ENCODE data around the gene NLGN1.

The NLGN1 gene

GRCh38 chr3:174016186-174016585, 618.6 kb downstream of the NLGN1 start:
- no peak for DNase-seq

- DNase-seq: no peak
These were observed 622.6 kb downstream of the NLGN1 start for GRCh38 chr3:174020156-174020555.

GRCh38 chr3:174023421-174023820, 625.9 kb downstream of the NLGN1 start:
- no peak for DNase-seq

GRCh38 chr3:174028673-174029072, 631.1 kb downstream of the NLGN1 start:
- no peak for DNase-seq

- no peak for DNase-seq
These were observed 637.9 kb downstream of the NLGN1 start for GRCh38 chr3:174035328-174035886.

- DNase-seq: no peak
These were observed 648.8 kb downstream of the NLGN1 start for GRCh38 chr3:174046311-174046710.

- no peak for DNase-seq
These were observed 651.9 kb downstream of the NLGN1 start for GRCh38 chr3:174049472-174049871.

- no peak for DNase-seq
These were observed 653.6 kb downstream of the NLGN1 start for GRCh38 chr3:174051191-174051590.

- DNase-seq: no peak
These were observed 661.3 kb downstream of the NLGN1 start for GRCh38 chr3:174058804-174059203.

- no peak for DNase-seq
These were observed 662.9 kb downstream of the NLGN1 start for GRCh38 chr3:174060431-174060830.

GRCh38 chr3:174061162-174061561, 663.6 kb downstream of the NLGN1 start:
- DNase-seq: no peak

GRCh38 chr3:174061731-174062130, 664.2 kb downstream of the NLGN1 start:
- no peak for DNase-seq

GRCh38 chr3:174062923-174063322, 665.4 kb downstream of the NLGN1 start:
- no peak for DNase-seq

- DNase-seq: no peak
These were observed 670.5 kb downstream of the NLGN1 start for GRCh38 chr3:174068035-174068434.

GRCh38 chr3:174072675-174073074, 675.1 kb downstream of the NLGN1 start:
- no peak for DNase-seq

GRCh38 chr3:174083706-174084105, 686.2 kb downstream of the NLGN1 start:
- no peak for DNase-seq

- no peak for DNase-seq
These were observed 692.0 kb downstream of the NLGN1 start for GRCh38 chr3:174089592-174089991.

GRCh38 chr3:174094669-174095068, 697.1 kb downstream of the NLGN1 start:
- no peak for DNase-seq

- no peak for DNase-seq
These were observed 700.1 kb downstream of the NLGN1 start for GRCh38 chr3:174097686-174098085.

- no peak for DNase-seq
These were observed 701.2 kb downstream of the NLGN1 start for GRCh38 chr3:174098746-174099145.

- peak; percentile 9 for DNase-seq
These were observed 702.2 kb downstream of the NLGN1 start for GRCh38 chr3:174099724-174100123.

GRCh38 chr3:174100744-174101143, 703.2 kb downstream of the NLGN1 start:
- DNase-seq: peak; percentile 7

- peak; percentile 63 for DNase-seq
These were observed 703.7 kb downstream of the NLGN1 start for GRCh38 chr3:174101244-174101643.

GRCh38 chr3:174102274-174102673, 704.7 kb downstream of the NLGN1 start:
- no peak for DNase-seq

- no peak for DNase-seq
These were observed 705.3 kb downstream of the NLGN1 start for GRCh38 chr3:174102866-174103265.

GRCh38 chr3:174110761-174111160, 713.2 kb downstream of the NLGN1 start:
- DNase-seq: no peak
